Measurements from ENCODE around the gene DPYD. TPM values are rescaled to one million over a fixed set of nuclear protein-coding genes. Genes with fewer than 3 reads are reported as not detected.
A peak's percentile ranks its signal among the peaks of the same experiment; 100 is the strongest.

DPYD gene
- total and polyA plus RNA-seq, 4 experiments from 2014 or later, result 49.7 to 58.4 (median 51.9) TPM

- ChIA-PET CTCF (ENCODE audit: partially characterized antibody) (no interaction called here), POLR2A (ENCODE audit: partially characterized antibody) (no interaction called here)
- Histone ChIP-seq H3K4me1 (ENCODE audit: insufficient read depth, low read length) (no peaks in the 10 kb centered on the region), H3K27ac (ENCODE audit: low read depth, low read length) (no peak overlapping the region), H3K9me3 (ENCODE audit: control insufficient read depth in 1 of 2, low read length in 2 of 2) (no peaks in the 10 kb centered on the region), H3K36me3 (ENCODE audit: insufficient read depth, low read length) (no peaks in the 10 kb centered on the region), H3K27me3 (ENCODE audit: insufficient read depth, low read length) (no peaks in the 10 kb centered on the region), H3K4me3 (ENCODE audit: low read length in 2 of 2) (no peak overlapping the region)
- Mint-ChIP-seq H3K27ac (no peak overlapping the region), H3K4me3 (no peak overlapping the region), H3K4me1 (peaks cover 0 to 4% (median 2%) of the 10 kb centered on the region in 4 donors), H3K9me3 (peaks cover 0 to 7% (median 0%) of the 10 kb centered on the region in 8 donors), H3K36me3 (peaks cover 11 to 32% of the 10 kb centered on the region in 2 donors), H3K27me3 (no peaks in the 10 kb centered on the region)
- no peak for DNase-seq
- intact Hi-C loops (cut with micrococcal nuclease), result no loop called here
Observed at GRCh38 chr1:97623220-97623619, 297.6 kb downstream of the DPYD start.

- Mint-ChIP-seq H3K27me3 (no peaks in the 10 kb centered on the region), H3K4me3 (no peak overlapping the region), H3K9me3 (peaks cover 0 to 7% (median 0%) of the 10 kb centered on the region in 8 donors), H3K27ac (no peak overlapping the region), H3K36me3 (peaks cover 10 to 25% of the 10 kb centered on the region in 2 donors), H3K4me1 (peaks cover 0 to 4% (median 2%) of the 10 kb centered on the region in 4 donors)
- DNase-seq, result no peak
- intact Hi-C loops (cut with micrococcal nuclease), result no loop called here
- ChIA-PET POLR2A (ENCODE audit: partially characterized antibody) (no interaction called here), CTCF (ENCODE audit: partially characterized antibody) (no interaction called here)
- Histone ChIP-seq H3K27me3 (ENCODE audit: insufficient read depth, low read length) (no peaks in the 10 kb centered on the region), H3K27ac (ENCODE audit: low read depth, low read length) (no peak overlapping the region), H3K36me3 (ENCODE audit: insufficient read depth, low read length) (no peaks in the 10 kb centered on the region), H3K9me3 (ENCODE audit: control insufficient read depth in 1 of 2, low read length in 2 of 2) (no peaks in the 10 kb centered on the region), H3K4me3 (ENCODE audit: low read length in 2 of 2) (no peak overlapping the region), H3K4me1 (ENCODE audit: insufficient read depth, low read length) (no peaks in the 10 kb centered on the region)
Observed at GRCh38 chr1:97621955-97622354, 298.9 kb downstream of the DPYD start.

- H3K4me1 ChIP-seq (ENCODE audit: insufficient read depth, low read length), result no peaks in the 10 kb centered on the region
- H3K36me3 ChIP-seq (ENCODE audit: insufficient read depth, low read length), result no peaks in the 10 kb centered on the region
- no peak overlapping the region for H3K27ac Mint-ChIP-seq
- no peaks in the 10 kb centered on the region for H3K27me3 ChIP-seq (ENCODE audit: insufficient read depth, low read length)
- peaks cover 0 to 7% (median 0%) of the 10 kb centered on the region in 8 donors for H3K9me3 Mint-ChIP-seq
- intact Hi-C loops (cut with micrococcal nuclease), result no loop called here
- peaks cover 15 to 33% of the 10 kb centered on the region in 2 donors for H3K36me3 Mint-ChIP-seq
- H3K9me3 ChIP-seq (ENCODE audit: control insufficient read depth in 1 of 2, low read length in 2 of 2), result no peaks in the 10 kb centered on the region
- no peak for DNase-seq
- CTCF ChIA-PET (ENCODE audit: partially characterized antibody), result no interaction called here
- H3K4me3 ChIP-seq (ENCODE audit: low read length in 2 of 2), result no peak overlapping the region
- peaks cover 0 to 5% (median 1%) of the 10 kb centered on the region in 4 donors for H3K4me1 Mint-ChIP-seq
- POLR2A ChIA-PET (ENCODE audit: partially characterized antibody), result no interaction called here
- no peaks in the 10 kb centered on the region for H3K27me3 Mint-ChIP-seq
- H3K4me3 Mint-ChIP-seq, result no peak overlapping the region
- no peak overlapping the region for H3K27ac ChIP-seq (ENCODE audit: low read depth, low read length)
Observed at GRCh38 chr1:97619706-97620105, 301.1 kb downstream of the DPYD start.

- Histone ChIP-seq H3K36me3 (ENCODE audit: insufficient read depth, low read length) (no peaks in the 10 kb centered on the region), H3K4me3 (ENCODE audit: low read length in 2 of 2) (no peak overlapping the region), H3K27me3 (ENCODE audit: insufficient read depth, low read length) (no peaks in the 10 kb centered on the region), H3K4me1 (ENCODE audit: insufficient read depth, low read length) (no peaks in the 10 kb centered on the region), H3K9me3 (ENCODE audit: control insufficient read depth in 1 of 2, low read length in 2 of 2) (no peaks in the 10 kb centered on the region), H3K27ac (ENCODE audit: low read depth, low read length) (no peak overlapping the region)
- CTCF ChIA-PET (ENCODE audit: partially characterized antibody), result no interaction called here
- no peaks in the 10 kb centered on the region for H3K27me3 Mint-ChIP-seq
- POLR2A ChIA-PET (ENCODE audit: partially characterized antibody), result no interaction called here
- no peak overlapping the region for H3K27ac Mint-ChIP-seq
- intact Hi-C loops (cut with micrococcal nuclease), result no loop called here
- peaks cover 0 to 3% (median 0%) of the 10 kb centered on the region in 8 donors for H3K9me3 Mint-ChIP-seq
- no peak overlapping the region for H3K4me3 Mint-ChIP-seq
- H3K4me1 Mint-ChIP-seq, result peaks cover 0 to 10% (median 2%) of the 10 kb centered on the region in 4 donors
- H3K36me3 Mint-ChIP-seq, result peaks cover 9 to 21% of the 10 kb centered on the region in 2 donors
- DNase-seq, result no peak
Observed at GRCh38 chr1:97610748-97611147, 310.1 kb downstream of the DPYD start.

GRCh38 chr1:97610102-97610501 lies 310.7 kb downstream of the DPYD start:
- Histone ChIP-seq H3K27me3 (ENCODE audit: insufficient read depth, low read length) (no peaks in the 10 kb centered on the region), H3K4me3 (ENCODE audit: low read length in 2 of 2) (no peak overlapping the region), H3K4me1 (ENCODE audit: insufficient read depth, low read length) (no peaks in the 10 kb centered on the region), H3K27ac (ENCODE audit: low read depth, low read length) (no peak overlapping the region), H3K9me3 (ENCODE audit: control insufficient read depth in 1 of 2, low read length in 2 of 2) (no peaks in the 10 kb centered on the region), H3K36me3 (ENCODE audit: insufficient read depth, low read length) (no peaks in the 10 kb centered on the region)
- POLR2A ChIA-PET (ENCODE audit: partially characterized antibody), result no interaction called here
- H3K4me1 Mint-ChIP-seq, result peaks cover 0 to 10% (median 3%) of the 10 kb centered on the region in 4 donors
- H3K4me3 Mint-ChIP-seq, result no peak overlapping the region
- CTCF ChIA-PET (ENCODE audit: partially characterized antibody), result no interaction called here
- H3K36me3 Mint-ChIP-seq, result peaks cover 6 to 14% of the 10 kb centered on the region in 2 donors
- DNase-seq, result no peak
- peaks cover 0 to 3% (median 0%) of the 10 kb centered on the region in 8 donors for H3K9me3 Mint-ChIP-seq
- intact Hi-C loops (cut with micrococcal nuclease), result no loop called here
- no peaks in the 10 kb centered on the region for H3K27me3 Mint-ChIP-seq
- H3K27ac Mint-ChIP-seq, result no peak overlapping the region

GRCh38 chr1:97608272-97608671 lies 312.6 kb downstream of the DPYD start:
- no peaks in the 10 kb centered on the region for H3K27me3 ChIP-seq (ENCODE audit: insufficient read depth, low read length)
- H3K27ac ChIP-seq (ENCODE audit: low read depth, low read length), result no peak overlapping the region
- ChIA-PET CTCF (ENCODE audit: partially characterized antibody) (no interaction called here), POLR2A (ENCODE audit: partially characterized antibody) (no interaction called here)
- H3K4me3 ChIP-seq (ENCODE audit: low read length in 2 of 2), result no peak overlapping the region
- Mint-ChIP-seq H3K27me3 (no peaks in the 10 kb centered on the region), H3K36me3 (peaks cover 6 to 13% of the 10 kb centered on the region in 2 donors), H3K27ac (no peak overlapping the region), H3K4me1 (peaks cover 0 to 10% (median 3%) of the 10 kb centered on the region in 4 donors), H3K9me3 (peaks cover 0 to 3% (median 0%) of the 10 kb centered on the region in 8 donors), H3K4me3 (no peak overlapping the region)
- no peaks in the 10 kb centered on the region for H3K9me3 ChIP-seq (ENCODE audit: control insufficient read depth in 1 of 2, low read length in 2 of 2)
- H3K36me3 ChIP-seq (ENCODE audit: insufficient read depth, low read length), result no peaks in the 10 kb centered on the region
- DNase-seq, result no peak
- no peaks in the 10 kb centered on the region for H3K4me1 ChIP-seq (ENCODE audit: insufficient read depth, low read length)
- intact Hi-C loops (cut with micrococcal nuclease), result loop anchor here (5.0 kb wide), 1 partner anchor 444 kb away; no protein-coding TSS in a partner anchor

GRCh38 chr1:97603776-97604175 lies 317.1 kb downstream of the DPYD start:
- CTCF ChIA-PET (ENCODE audit: partially characterized antibody), result no interaction called here
- POLR2A ChIA-PET (ENCODE audit: partially characterized antibody), result no interaction called here
- no peak overlapping the region for H3K27ac Mint-ChIP-seq
- no peak overlapping the region for H3K27ac ChIP-seq (ENCODE audit: low read depth, low read length)
- DNase-seq, result no peak
- no peaks in the 10 kb centered on the region for H3K9me3 Mint-ChIP-seq
- no peak overlapping the region for H3K4me3 Mint-ChIP-seq
- no peaks in the 10 kb centered on the region for H3K36me3 ChIP-seq (ENCODE audit: insufficient read depth, low read length)
- no peak overlapping the region for H3K4me3 ChIP-seq (ENCODE audit: low read length in 2 of 2)
- no peaks in the 10 kb centered on the region for H3K27me3 Mint-ChIP-seq
- H3K27me3 ChIP-seq (ENCODE audit: insufficient read depth, low read length), result no peaks in the 10 kb centered on the region
- no peaks in the 10 kb centered on the region for H3K9me3 ChIP-seq (ENCODE audit: control insufficient read depth in 1 of 2, low read length in 2 of 2)
- intact Hi-C loops (cut with micrococcal nuclease), result no loop called here
- H3K4me1 Mint-ChIP-seq, result peaks cover 0 to 3% (median 0%) of the 10 kb centered on the region in 4 donors
- H3K4me1 ChIP-seq (ENCODE audit: insufficient read depth, low read length), result no peaks in the 10 kb centered on the region
- no peaks in the 10 kb centered on the region for H3K36me3 Mint-ChIP-seq

GRCh38 chr1:97603218-97603617 lies 317.6 kb downstream of the DPYD start:
- Histone ChIP-seq H3K4me1 (ENCODE audit: insufficient read depth, low read length) (no peaks in the 10 kb centered on the region), H3K9me3 (ENCODE audit: control insufficient read depth in 1 of 2, low read length in 2 of 2) (no peaks in the 10 kb centered on the region), H3K27ac (ENCODE audit: low read depth, low read length) (no peak overlapping the region), H3K4me3 (ENCODE audit: low read length in 2 of 2) (no peak overlapping the region), H3K27me3 (ENCODE audit: insufficient read depth, low read length) (no peaks in the 10 kb centered on the region), H3K36me3 (ENCODE audit: insufficient read depth, low read length) (no peaks in the 10 kb centered on the region)
- Mint-ChIP-seq H3K9me3 (no peaks in the 10 kb centered on the region), H3K4me3 (no peak overlapping the region), H3K27ac (peak overlapping the region in 1 of 7 donors; percentile 77), H3K36me3 (no peaks in the 10 kb centered on the region), H3K27me3 (no peaks in the 10 kb centered on the region), H3K4me1 (peaks cover 0 to 3% (median 0%) of the 10 kb centered on the region in 4 donors)
- POLR2A ChIA-PET (ENCODE audit: partially characterized antibody), result no interaction called here
- intact Hi-C loops (cut with micrococcal nuclease), result no loop called here
- no peak for DNase-seq
- CTCF ChIA-PET (ENCODE audit: partially characterized antibody), result no interaction called here

Measured in CD4-positive, alpha-beta memory T cell (primary cell).